Measurements from ENCODE around the gene FKBP5. TPM values are rescaled to one million over a fixed set of nuclear protein-coding genes. Genes with fewer than 3 reads are reported as not detected.

FKBP5 gene
- polyA plus RNA-seq, 2 of the 4 experiments (the other 2 are of a cell fraction) = 8.4 to 11.7 TPM

- no peak for DNase-seq (ENCODE audit: low read depth in 1 of 2, low spot score in 1 of 2)
- FAIRE-seq = no peak
- no peak overlapping the region for H3K4me3 ChIP-seq
- CTCF ChIA-PET = interaction anchor here (0.6 to 11.0 kb wide), 6 partner anchors 8 to 269 kb away, joined by 3 to 102 read pairs (median 3); partner anchors contain the start of gene ARMC12
- TF ChIP-seq E2F6 (IDR thresholded peaks at IDR 0.05; ENCODE audit: borderline replicate concordance, low read depth) (no peak), MYC (IDR thresholded peaks at IDR 0.05; ENCODE audit: borderline replicate concordance, low read length) (no peak), POLR2AphosphoS2 (conservative IDR thresholded peaks at IDR 0.05; ENCODE audit: low read length) (no peak), JUNB (IDR thresholded peaks at IDR 0.05) (no peak)
- H3K9me3 ChIP-seq = no peaks in the 10 kb centered on the region
- H3K4me1 ChIP-seq = no peaks in the 10 kb centered on the region; the same call in 2 of the 3 replicates
- WGBS (ENCODE audit: missing lambda C conversion rate) = 90% methylated on average over 6 of the region's 6 CpGs
- no peak for ATAC-seq
- POLR2A ChIA-PET = interaction anchor here (0.6 kb wide), 1 partner anchor 31 kb away, joined by 3 read pairs; no protein-coding TSS in a partner anchor
- H3K4me2 ChIP-seq = no peak overlapping the region
- H3K27ac ChIP-seq = peak overlapping the region in 1 of 2 experiments; percentile 61; a peak in 1 of 6 replicates
Measured at GRCh38 chr6:35590622-35591066, 98.1 kb downstream of the FKBP5 start.

- DNase-seq (ENCODE audit: low read depth in 1 of 2, low spot score in 1 of 2) (no peak), FAIRE-seq (no peak), ATAC-seq (no peak)
- no peaks in the 10 kb centered on the region for H3K9me3 ChIP-seq
- CTCF ChIA-PET = interaction anchor here (1.8 to 11.0 kb wide), 2 partner anchors 12 to 147 kb away, joined by 7 to 102 read pairs; partner anchors contain the start of gene ARMC12
- H3K4me1 ChIP-seq = no peaks in the 10 kb centered on the region; the same call in 2 of the 3 replicates
- H3K4me2 ChIP-seq = no peak overlapping the region
- 98% methylated on average over 3 of the region's 3 CpGs for WGBS (ENCODE audit: missing lambda C conversion rate)
- peak overlapping the region in 1 of 2 experiments; percentile 61; a peak in 1 of 6 replicates for H3K27ac ChIP-seq
- POLR2A ChIA-PET = no interaction called here
- no peak for TF ChIP-seq MAX (IDR thresholded peaks at IDR 0.05)
- TF ChIP-seq HES2 (IDR thresholded peaks at IDR 0.05) = no peak
- no peak for TF ChIP-seq ZNF302 (CRISPR knock-in tag; IDR thresholded peaks at IDR 0.05)
- TF ChIP-seq RNF2 (IDR thresholded peaks at IDR 0.05; ENCODE audit: borderline replicate concordance, low read depth) = no peak
- TF ChIP-seq RARB (CRISPR knock-in tag; IDR thresholded peaks at IDR 0.05) = no peak
- TF ChIP-seq TP53 (CRISPR knock-in tag; IDR thresholded peaks at IDR 0.05) = no peak
- no peak for TF ChIP-seq E2F6 (IDR thresholded peaks at IDR 0.05; ENCODE audit: borderline replicate concordance, low read depth)
- no peak for TF ChIP-seq HEYL (CRISPR knock-in tag; IDR thresholded peaks at IDR 0.05)
- TF ChIP-seq BCL3 (IDR thresholded peaks at IDR 0.05) = no peak
- no peak for TF ChIP-seq CEBPB (IDR thresholded peaks at IDR 0.05)
- no peak for TF ChIP-seq EP300 (IDR thresholded peaks at IDR 0.05)
- TF ChIP-seq EHMT2 (IDR thresholded peaks at IDR 0.05; ENCODE audit: low read depth) = no peak
- no peak for TF ChIP-seq KDM5A (IDR thresholded peaks at IDR 0.05)
- TF ChIP-seq NFE2L2 (conservative IDR thresholded peaks at IDR 0.05; ENCODE audit: low read length) = no peak
- TF ChIP-seq HOXB5 (CRISPR knock-in tag; IDR thresholded peaks at IDR 0.05) = no peak
- no peak overlapping the region for H3K4me3 ChIP-seq
Measured at GRCh38 chr6:35589904-35590303, 98.8 kb downstream of the FKBP5 start.

- no peak overlapping the region for H3K4me2 ChIP-seq
- CTCF ChIA-PET = interaction anchor here (1.4 to 11.0 kb wide), 2 partner anchors 73 to 148 kb away, joined by 3 to 102 read pairs; partner anchors contain the start of gene ARMC12
- no peak for ATAC-seq
- H3K9me3 ChIP-seq = no peaks in the 10 kb centered on the region
- peak overlapping the region in 1 of 2 experiments; percentile 61; a peak in 1 of 6 replicates for H3K27ac ChIP-seq
- DNase-seq (ENCODE audit: low read depth in 1 of 2, low spot score in 1 of 2) = no peak
- POLR2A ChIA-PET = no interaction called here
- TF ChIP-seq RCOR1 (IDR thresholded peaks at IDR 0.05; ENCODE audit: low read depth, low read length) (no peak), PBX3 (IDR thresholded peaks at IDR 0.05) (no peak), NPAS2 (CRISPR knock-in tag; IDR thresholded peaks at IDR 0.05; ENCODE audit: borderline replicate concordance) (no peak), KDM5A (IDR thresholded peaks at IDR 0.05) (no peak), HEYL (CRISPR knock-in tag; IDR thresholded peaks at IDR 0.05) (no peak), CHD2 (IDR thresholded peaks at IDR 0.05; ENCODE audit: low read length, partially characterized antibody) (no peak), JUNB (IDR thresholded peaks at IDR 0.05) (no peak)
- H3K4me3 ChIP-seq = no peak overlapping the region
- WGBS (ENCODE audit: missing lambda C conversion rate) = 93% methylated on average over 8 of the region's 8 CpGs
- no peaks in the 10 kb centered on the region; the same call in 2 of the 3 replicates for H3K4me1 ChIP-seq
- no peak for FAIRE-seq
Measured at GRCh38 chr6:35589201-35589739, 99.4 kb downstream of the FKBP5 start.
